ENCODE results near the gene JADE3.

- TF ChIP-seq MAX (IDR thresholded peaks at IDR 0.05) (no peak), USF1 (IDR thresholded peaks at IDR 0.05) (no peak), FOXM1 (IDR thresholded peaks at IDR 0.05; ENCODE audit: borderline replicate concordance, low read depth) (no peak), CREB1 (IDR thresholded peaks at IDR 0.05; ENCODE audit: low read depth) (no peak), EP300 (IDR thresholded peaks at IDR 0.05; ENCODE audit: borderline replicate concordance) (no peak), TEAD4 (IDR thresholded peaks at IDR 0.05) (no peak), TAF1 (IDR thresholded peaks at IDR 0.05; ENCODE audit: low read depth) (no peak), REST (IDR thresholded peaks at IDR 0.05; ENCODE audit: low read depth) (no peak), RAD21 (IDR thresholded peaks at IDR 0.05; ENCODE audit: low read depth) (no peak)
Measured at GRCh38 chrX:46959101-46959500, 46.9 kb downstream of the JADE3 start.
